Spleen (tissue), 11 donors: ENCODE results near the gene FGF8. TPM values are rescaled to one million over a fixed set of nuclear protein-coding genes. Genes with fewer than 3 reads are reported as not detected.

ENCODE experiments used
- DNase-seq: peaks from one replicate; pipeline ENCODE4 v3.0.0-alpha.2; 2020
- H3K27ac ChIP-seq, 8 donors: fragments of 200-600 bp; sonication (generic) in 7 of 8; 1 replicate in 4 of 8; 2 replicates in 4 of 8; pipeline versions ENCODE4 v1.5.0 to v1.8.0; 2016 to 2021; ENCODE audit warnings: inconsistent platforms in 4 of 8, mild to moderate bottlenecking in 4 of 8, moderate library complexity in 1 of 8
- H3K27me3 ChIP-seq, 7 donors: fragments of 200-600 bp; sonication (generic) in 6 of 7; replicated peaks in 1 of 7; 1 replicate in 4 of 7; 2 replicates in 3 of 7; pipeline versions ENCODE4 v1.5.0 to v1.8.0; 2016 to 2021; ENCODE audit warnings: inconsistent platforms in 3 of 7, mild to moderate bottlenecking in 1 of 7
- H3K36me3 ChIP-seq, 6 donors: fragments of 200-600 bp; sonication (generic) in 5 of 6; 1 replicate in 4 of 6; 2 replicates in 2 of 6; pipeline versions ENCODE4 v1.5.0 to v1.8.0; 2016 to 2021; ENCODE audit warnings: inconsistent platforms in 2 of 6
- H3K4me1 ChIP-seq, 6 donors: fragments of 200-600 bp; sonication (generic) in 5 of 6; 1 replicate in 3 of 6; 2 replicates in 3 of 6; pipeline versions ENCODE4 v1.5.0 to v1.8.0; 2016 to 2021; ENCODE audit warnings: inconsistent platforms in 3 of 6
- H3K4me3 ChIP-seq, 8 donors: fragments of 200-600 bp; sonication (generic) in 7 of 8; 1 replicate in 4 of 8; 2 replicates in 4 of 8; pipeline versions ENCODE4 v1.5.0 to v1.8.0; 2016 to 2021; ENCODE audit warnings: inconsistent platforms in 4 of 8, mild to moderate bottlenecking in 4 of 8, moderate library complexity in 2 of 8
- H3K9me3 ChIP-seq, 8 donors: fragments of 200-600 bp; sonication (generic) in 7 of 8; 1 replicate in 4 of 8; 2 replicates in 4 of 8; pipeline versions ENCODE4 v1.5.0 to v1.8.0; 2016 to 2021; ENCODE audit warnings: inconsistent platforms in 4 of 8
- CTCF ChIP-seq, 11 experiments: fragments of 200-600 bp in 7 of 11; fragments of 450-650 bp in 4 of 11; sonication (generic) in 4 of 11; IDR thresholded peaks in 8 of 11; conservative IDR thresholded peaks in 3 of 11; 1 replicate in 7 of 11; 2 replicates in 4 of 11; pipeline versions ENCODE4 v1.4.0 to v1.8.0; 2016 to 2021; ENCODE audit warnings: antibody characterized with exemption in 11 of 11, inconsistent platforms in 4 of 11, mild to moderate bottlenecking in 1 of 11
- POLR2A ChIP-seq, 3 donors: fragments of 450-650 bp; IDR thresholded peaks; one replicate each; pipeline ENCODE4 v1.5.1; 2017; ENCODE audit warnings: antibody characterized with exemption in 3 of 3, mild to moderate bottlenecking in 1 of 3
- POLR2AphosphoS5 ChIP-seq, 3 donors: sonication (generic); formaldehyde crosslinking; IDR thresholded peaks; one replicate each; pipeline ENCODE4 v1.5.1; 2017; ENCODE audit warnings: antibody characterized with exemption in 3 of 3
- WGBS, 5 donors: extraction: QIAGEN DNeasy Blood & Tissue Kit in 3 of 5; methylation state at CpG; one replicate each; pipeline versions ENCODE4 v1.1.5 to v1.1.7; 2013 to 2018; 5-methylcytosine and 5-hydroxymethylcytosine counted together
- intact Hi-C: fragments of 100-400 bp; cut with DNase I; formaldehyde crosslinking; loops from one replicate; pipeline ENCODE4 v1.15.0; 2023; ENCODE audit warnings: low total_unique reads
- polyA plus RNA-seq, 3 donors: library from polyadenylated mRNA; stranded (reverse); fragments of 200-250 nt; gene quantifications; one replicate each; pipeline ENCODE4 v1.2.1, GENCODE V29; 2013
- total RNA-seq, 7 donors: library from RNA; depleted of rRNA in 3 of 7; stranded (reverse); fragments of >200 nt in 3 of 7; fragmentation: NEBNext Ultra II Directional in 4 of 7; extraction: Animal tissue kit (Norgen Biotek cat#: 25700) in 4 of 7; gene quantifications; one replicate each; pipeline versions ENCODE4 v1.1.0 to v1.2.1, GENCODE V29; 2016 to 2021
- donor health status: healthy with polysubstance abuse.
- donor health status: DM: no; HTN: no; CAD: no; lungs with moderate emphysema.
- donor health status: DM: no; HTN: no; CAD: no.
- donor health status: Bipolar disorder and iron deficiency.
- donor health status: healthy.
- donor health status: DM: no; HTN: no; CAD: no.
- donor health status: DM: yes; HTN: yes; CAD: no.

Gene FGF8
- total and polyA plus RNA-seq, 10 donors = 0.11 TPM; not detected in 8

GRCh38 chr10:101725296-101726114, 50.4 kb downstream of the FGF8 start:
- no peak for DNase-seq
- Histone ChIP-seq H3K9me3 (no peaks in the 10 kb centered on the region), H3K4me1 (no peaks in the 10 kb centered on the region), H3K4me3 (no peak overlapping the region), H3K27ac (no peak overlapping the region), H3K36me3 (no peaks in the 10 kb centered on the region), H3K27me3 (no peaks in the 10 kb centered on the region)
- intact Hi-C loops = no loop called here
- TF ChIP-seq POLR2AphosphoS5 (IDR thresholded peaks at IDR 0.05) = no peak
- no peak for TF ChIP-seq POLR2A (IDR thresholded peaks at IDR 0.05)
- TF ChIP-seq CTCF (IDR thresholded peaks at IDR 0.05 in 8 of 11, conservative IDR thresholded peaks at IDR 0.05 in 3 of 11) = no peak
- WGBS, 5 donors = 74 to 87% (median 81%) methylated on average over 8 of the region's 8 CpGs

- no peaks in the 10 kb centered on the region for H3K9me3 ChIP-seq
- intact Hi-C loops = no loop called here
- H3K4me1 ChIP-seq = no peaks in the 10 kb centered on the region
- WGBS, 5 donors = 77 to 90% (median 80%) methylated on average over 2 of the region's 2 CpGs
- H3K4me3 ChIP-seq = no peak overlapping the region
- H3K27ac ChIP-seq = no peak overlapping the region
- TF ChIP-seq CTCF (IDR thresholded peaks at IDR 0.05 in 8 of 11, conservative IDR thresholded peaks at IDR 0.05 in 3 of 11) (no peak), POLR2A (IDR thresholded peaks at IDR 0.05) (no peak), POLR2AphosphoS5 (IDR thresholded peaks at IDR 0.05) (no peak)
- H3K27me3 ChIP-seq = no peaks in the 10 kb centered on the region
- H3K36me3 ChIP-seq = no peaks in the 10 kb centered on the region
- DNase-seq = no peak
Measured at GRCh38 chr10:101724446-101724845, 51.5 kb downstream of the FGF8 start.

- WGBS, 5 donors = 87 to 99% (median 98%) methylated on average over 3 of the region's 3 CpGs
- intact Hi-C loops = no loop called here
- Histone ChIP-seq H3K4me1 (no peaks in the 10 kb centered on the region), H3K9me3 (no peaks in the 10 kb centered on the region), H3K27me3 (no peaks in the 10 kb centered on the region), H3K27ac (no peak overlapping the region), H3K4me3 (no peak overlapping the region), H3K36me3 (no peaks in the 10 kb centered on the region)
- no peak for DNase-seq
- no peak for TF ChIP-seq POLR2A (IDR thresholded peaks at IDR 0.05)
- no peak for TF ChIP-seq POLR2AphosphoS5 (IDR thresholded peaks at IDR 0.05)
- no peak for TF ChIP-seq CTCF (IDR thresholded peaks at IDR 0.05 in 8 of 11, conservative IDR thresholded peaks at IDR 0.05 in 3 of 11)
Measured at GRCh38 chr10:101723176-101723575, 52.7 kb downstream of the FGF8 start.

- TF ChIP-seq CTCF (IDR thresholded peaks at IDR 0.05 in 8 of 11, conservative IDR thresholded peaks at IDR 0.05 in 3 of 11) (no peak), POLR2A (IDR thresholded peaks at IDR 0.05) (no peak), POLR2AphosphoS5 (IDR thresholded peaks at IDR 0.05) (no peak)
- 86 to 98% (median 93%) methylated on average over 2 of the region's 2 CpGs for WGBS, 5 donors
- no peaks in the 10 kb centered on the region for H3K4me1 ChIP-seq
Measured at GRCh38 chr10:101721806-101722205, 54.1 kb downstream of the FGF8 start.

More at GRCh38 chr10:101721806-101722205, 54.1 kb downstream of the FGF8 start:
- Histone ChIP-seq H3K4me3 (no peak overlapping the region), H3K27me3 (no peaks in the 10 kb centered on the region), H3K27ac (no peak overlapping the region), H3K9me3 (no peaks in the 10 kb centered on the region), H3K36me3 (no peaks in the 10 kb centered on the region)
- DNase-seq = no peak
- intact Hi-C loops = no loop called here
